Astrocyte of the spinal cord (primary cell): Measurements from ENCODE around the gene CALR.

Experiments used
- DNase-seq: peaks from one replicate; pipeline ENCODE4 v3.0.0; 2011; ENCODE audit warnings: low read depth, low spot score
- H3K4me3 ChIP-seq: 2 replicates; pipeline ENCODE4 v1.5.1; 2011; ENCODE audit warnings: low read depth, mild to moderate bottlenecking, low read length, moderate library complexity
- CTCF ChIP-seq: IDR thresholded peaks from 2 replicates; pipeline ENCODE4 v1.5.1; 2012; ENCODE audit warnings: low read depth, mild to moderate bottlenecking, low read length, inconsistent platforms
- in situ Hi-C: cut with HindIII; loops from 2 replicates; pipeline ENCODE4 v1.10.0; 2017; ENCODE audit warnings: low sequenced_read_pairs

Gene CALR

GRCh38 chr19:12987781-12988180 is 49.4 kb downstream of the CALR start:
- no peak for DNase-seq
- TF ChIP-seq CTCF, result no peak
- in situ Hi-C loops, result no loop called here
- H3K4me3 ChIP-seq, result no peak overlapping the region

- H3K4me3 ChIP-seq, result no peak overlapping the region
- in situ Hi-C loops, result no loop called here
- no peak for TF ChIP-seq CTCF
- DNase-seq, result no peak
Observed at GRCh38 chr19:12990431-12990830, 52.0 kb downstream of the CALR start.

- no peak for TF ChIP-seq CTCF
- in situ Hi-C loops, result no loop called here
- DNase-seq, result no peak
Observed at GRCh38 chr19:12990853-12991252, 52.4 kb downstream of the CALR start.

GRCh38 chr19:12991296-12991695 is 52.9 kb downstream of the CALR start:
- TF ChIP-seq CTCF, result no peak
- no peak for DNase-seq

More at GRCh38 chr19:12990853-12991252, 52.4 kb downstream of the CALR start:
- no peak overlapping the region for H3K4me3 ChIP-seq

GRCh38 chr19:12992729-12993128 is 54.3 kb downstream of the CALR start:
- H3K4me3 ChIP-seq, result no peak overlapping the region
- TF ChIP-seq CTCF, result no peak
- no peak for DNase-seq
- in situ Hi-C loops, result no loop called here

More at GRCh38 chr19:12991296-12991695, 52.9 kb downstream of the CALR start:
- in situ Hi-C loops, result no loop called here
- no peak overlapping the region for H3K4me3 ChIP-seq

- in situ Hi-C loops, result no loop called here
- no peak for TF ChIP-seq CTCF
- no peak overlapping the region for H3K4me3 ChIP-seq
- DNase-seq, result no peak
Observed at GRCh38 chr19:12993562-12993961, 55.2 kb downstream of the CALR start.
